Neutrophil (primary cell): ENCODE measurements around the gene NRXN3.

Experiments
- H3K27ac ChIP-seq: fragments of 200-600 bp; sonication (generic); 2 replicates; pipeline ENCODE4 v1.5.1; 2016; ENCODE audit warnings: mild to moderate bottlenecking, moderate library complexity
- H3K27me3 ChIP-seq: fragments of 200-600 bp; sonication (generic); 2 replicates; pipeline ENCODE4 v1.6.0; 2016; ENCODE audit warnings: mild to moderate bottlenecking
- H3K36me3 ChIP-seq: fragments of 200-600 bp; sonication (generic); 2 replicates; pipeline ENCODE4 v1.5.1; 2017
- H3K4me1 ChIP-seq, 2 experiments: fragments of 200-600 bp in 1 of 2; sonication (generic) in 1 of 2; 1 replicate in 1 of 2; 2 replicates in 1 of 2; pipeline versions ENCODE4 v1.5.1 to v1.6.1; 2013 to 2016; ENCODE audit warnings: low read depth in 1 of 2, low read length in 1 of 2, mild to moderate bottlenecking in 1 of 2, moderate library complexity in 1 of 2; ENCODE audit not compliant: control insufficient read depth in 1 of 2, insufficient read depth in 1 of 2
- H3K4me3 ChIP-seq, 2 experiments: fragments of 200-600 bp in 1 of 2; sonication (generic) in 1 of 2; 1 replicate in 1 of 2; 2 replicates in 1 of 2; pipeline ENCODE4 v1.5.1; 2013 to 2016; ENCODE audit warnings: low read depth in 1 of 2, low read length in 1 of 2, mild to moderate bottlenecking in 1 of 2, moderate library complexity in 1 of 2
- H3K9me3 ChIP-seq: fragments of 200-600 bp; sonication (generic); 2 replicates; pipeline ENCODE4 v1.5.1; 2016
- TF ChIP-seq, protein P1 (sequence below): fragments of 200-600 bp; sonication (generic); IDR thresholded peaks from 2 replicates; pipeline ENCODE4 v1.5.1; 2016; ENCODE audit warnings: antibody characterized with exemption

Gene NRXN3

GRCh38 chr14:78130356-78130755 is 39.8 kb upstream of the NRXN3 start:
- Histone ChIP-seq H3K4me3 (no peak overlapping the region), H3K4me1 (no peaks in the 10 kb centered on the region), H3K9me3 (no peaks in the 10 kb centered on the region), H3K36me3 (no peaks in the 10 kb centered on the region), H3K27ac (no peak overlapping the region), H3K27me3 (no peaks in the 10 kb centered on the region)
- TF ChIP-seq, protein P1, sequence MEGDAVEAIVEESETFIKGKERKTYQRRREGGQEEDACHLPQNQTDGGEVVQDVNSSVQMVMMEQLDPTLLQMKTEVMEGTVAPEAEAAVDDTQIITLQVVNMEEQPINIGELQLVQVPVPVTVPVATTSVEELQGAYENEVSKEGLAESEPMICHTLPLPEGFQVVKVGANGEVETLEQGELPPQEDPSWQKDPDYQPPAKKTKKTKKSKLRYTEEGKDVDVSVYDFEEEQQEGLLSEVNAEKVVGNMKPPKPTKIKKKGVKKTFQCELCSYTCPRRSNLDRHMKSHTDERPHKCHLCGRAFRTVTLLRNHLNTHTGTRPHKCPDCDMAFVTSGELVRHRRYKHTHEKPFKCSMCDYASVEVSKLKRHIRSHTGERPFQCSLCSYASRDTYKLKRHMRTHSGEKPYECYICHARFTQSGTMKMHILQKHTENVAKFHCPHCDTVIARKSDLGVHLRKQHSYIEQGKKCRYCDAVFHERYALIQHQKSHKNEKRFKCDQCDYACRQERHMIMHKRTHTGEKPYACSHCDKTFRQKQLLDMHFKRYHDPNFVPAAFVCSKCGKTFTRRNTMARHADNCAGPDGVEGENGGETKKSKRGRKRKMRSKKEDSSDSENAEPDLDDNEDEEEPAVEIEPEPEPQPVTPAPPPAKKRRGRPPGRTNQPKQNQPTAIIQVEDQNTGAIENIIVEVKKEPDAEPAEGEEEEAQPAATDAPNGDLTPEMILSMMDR = no peak

GRCh38 chr14:78131201-78131600 is 39.0 kb upstream of the NRXN3 start:
- no peaks in the 10 kb centered on the region for H3K36me3 ChIP-seq
- TF ChIP-seq, protein P1 = no peak
- no peaks in the 10 kb centered on the region for H3K9me3 ChIP-seq
- H3K27me3 ChIP-seq = no peaks in the 10 kb centered on the region
- H3K4me1 ChIP-seq = no peaks in the 10 kb centered on the region
- no peak overlapping the region for H3K4me3 ChIP-seq
- no peak overlapping the region for H3K27ac ChIP-seq

GRCh38 chr14:78131616-78132015 is 38.6 kb upstream of the NRXN3 start:
- TF ChIP-seq, protein P1 = no peak
- no peaks in the 10 kb centered on the region for H3K9me3 ChIP-seq
- H3K27ac ChIP-seq = no peak overlapping the region
- H3K27me3 ChIP-seq = no peaks in the 10 kb centered on the region
- H3K36me3 ChIP-seq = no peaks in the 10 kb centered on the region
- H3K4me1 ChIP-seq = no peaks in the 10 kb centered on the region
- no peak overlapping the region for H3K4me3 ChIP-seq

- TF ChIP-seq, protein P1 = no peak
- Histone ChIP-seq H3K4me1 (no peaks in the 10 kb centered on the region), H3K4me3 (no peak overlapping the region), H3K36me3 (no peaks in the 10 kb centered on the region), H3K9me3 (no peaks in the 10 kb centered on the region), H3K27ac (no peak overlapping the region), H3K27me3 (no peaks in the 10 kb centered on the region)
Observed at GRCh38 chr14:78135450-78135891, 34.7 kb upstream of the NRXN3 start.

DNA sequence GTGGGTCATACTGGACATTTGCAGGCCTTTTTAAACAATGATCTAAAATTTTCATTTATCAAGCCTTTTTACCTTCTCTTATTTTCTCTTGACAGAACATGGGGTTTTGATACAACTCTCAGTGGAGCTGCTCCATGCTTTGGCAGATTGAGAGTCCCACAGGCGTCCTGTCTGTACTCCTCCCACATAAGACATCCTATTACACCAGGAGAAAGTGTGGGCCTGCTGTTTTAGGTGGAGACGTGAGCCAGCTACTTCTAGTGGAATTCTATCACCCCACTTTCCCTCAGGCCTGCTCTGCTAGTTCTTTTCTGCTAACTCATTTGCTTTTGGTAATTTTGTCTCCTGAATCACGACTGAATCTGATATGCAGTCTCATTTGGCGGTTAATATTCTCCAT is 33.5 kb upstream of the NRXN3 start:
- TF ChIP-seq, protein P1 = no peak
- Histone ChIP-seq H3K4me3 (no peak overlapping the region), H3K27ac (no peak overlapping the region), H3K27me3 (no peaks in the 10 kb centered on the region), H3K4me1 (no peaks in the 10 kb centered on the region), H3K36me3 (no peaks in the 10 kb centered on the region), H3K9me3 (no peaks in the 10 kb centered on the region)

DNA sequence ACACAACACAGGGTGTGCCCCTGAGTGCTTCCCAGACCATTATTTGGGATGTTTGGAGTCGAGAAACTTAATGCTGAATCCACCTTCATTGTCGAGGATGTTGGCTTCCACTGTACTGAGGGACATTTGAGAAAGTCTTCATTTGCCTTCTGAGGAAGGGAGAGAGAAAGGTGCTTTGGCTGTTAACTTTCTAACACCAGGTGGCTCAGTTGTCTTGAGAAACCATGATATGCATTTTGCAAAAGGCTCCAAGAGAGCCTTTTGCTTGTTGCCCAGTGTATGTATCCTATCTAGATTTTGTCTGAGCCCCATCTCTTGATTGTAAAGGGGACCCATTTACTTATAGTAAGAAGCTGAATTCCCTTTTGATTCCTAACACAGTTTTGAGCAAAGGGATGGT is 28.6 kb upstream of the NRXN3 start:
- Histone ChIP-seq H3K27me3 (no peaks in the 10 kb centered on the region), H3K4me3 (no peak overlapping the region), H3K9me3 (no peaks in the 10 kb centered on the region), H3K4me1 (no peaks in the 10 kb centered on the region), H3K36me3 (no peaks in the 10 kb centered on the region), H3K27ac (no peak overlapping the region)
- TF ChIP-seq, protein P1 = no peak
